Activated CD4-positive, alpha-beta T cell treated with anti-CD3 and anti-CD28 coated beads, Interleukin-2, amount 50 U/mL, for 4 hours (primary cell): Measurements from ENCODE around the gene HEXA.

ENCODE experiments used
- DNase-seq, 2 experiments: peaks; one replicate each; pipeline ENCODE4 v3.0.0-alpha.2; 2020

Gene HEXA

GRCh38 chr15:72372361-72372760, 3.5 kb downstream of the HEXA start:
- no peak for DNase-seq

- DNase-seq: no peak
Observed at GRCh38 chr15:72369964-72370363, 5.8 kb downstream of the HEXA start.

GRCh38 chr15:72368899-72369298, 6.9 kb downstream of the HEXA start:
- DNase-seq: no peak

GRCh38 chr15:72368325-72368724, 7.5 kb downstream of the HEXA start:
- DNase-seq: no peak

GRCh38 chr15:72365844-72366243, 10.0 kb downstream of the HEXA start:
- DNase-seq: no peak

GRCh38 chr15:72361176-72361575, 14.6 kb downstream of the HEXA start:
- DNase-seq: no peak

- no peak for DNase-seq
Observed at GRCh38 chr15:72358650-72359171, 17.1 kb downstream of the HEXA start.

- DNase-seq: no peak
Observed at GRCh38 chr15:72358121-72358520, 17.7 kb downstream of the HEXA start.

GRCh38 chr15:72354496-72354895, 21.3 kb downstream of the HEXA start:
- no peak for DNase-seq

- no peak for DNase-seq
Observed at GRCh38 chr15:72353266-72353665, 22.5 kb downstream of the HEXA start.

GRCh38 chr15:72345806-72346205, 30.0 kb downstream of the HEXA start:
- DNase-seq: no peak

- DNase-seq: no peak
Observed at GRCh38 chr15:72345280-72345679, 30.5 kb downstream of the HEXA start.

- no peak for DNase-seq
Observed at GRCh38 chr15:72344602-72345001, 31.2 kb downstream of the HEXA start.

- DNase-seq: peak; percentile 29 to 34
Observed at GRCh38 chr15:72342385-72342784, 33.4 kb downstream of the HEXA start.

GRCh38 chr15:72341361-72341760, 34.5 kb downstream of the HEXA start:
- no peak for DNase-seq

- no peak for DNase-seq
Observed at GRCh38 chr15:72340366-72340765, 35.4 kb downstream of the HEXA start.

GRCh38 chr15:72339777-72340177, 36.0 kb downstream of the HEXA start:
- no peak for DNase-seq

- DNase-seq: no peak
Observed at GRCh38 chr15:72338617-72339321, 37.0 kb downstream of the HEXA start.

GRCh38 chr15:72338148-72338547, 37.7 kb downstream of the HEXA start:
- DNase-seq: no peak

GRCh38 chr15:72334842-72335241, 41.0 kb downstream of the HEXA start:
- DNase-seq: no peak

- DNase-seq: no peak
Observed at GRCh38 chr15:72331021-72331420, 44.8 kb downstream of the HEXA start.

GRCh38 chr15:72323752-72324151, 52.1 kb downstream of the HEXA start:
- DNase-seq: no peak

- DNase-seq: peak; percentile 67 to 73
Observed at GRCh38 chr15:72319985-72320671, 55.7 kb downstream of the HEXA start, which contains the start of gene CELF6. CELF6 (minus strand) TSS chr15:72320157; CDS start chr15:72319874, 283 bp downstream.

GRCh38 chr15:72319360-72319984, 56.3 kb downstream of the HEXA start:
- peak; percentile 6 to 16 for DNase-seq
